HG02840 (cell line): ENCODE measurements around the gene ZNF316.
"Not testable (repeated sequence)": the region's sequence is repeated elsewhere in the genome, so short reads cannot be mapped to it uniquely, and the experiment has no call there.

Experiments
- ATAC-seq: cut with Tn5 transposase; IDR thresholded peaks from one replicate; pipeline ENCODE4 v1.9.1; 2021; ENCODE audit warnings: mild to moderate bottlenecking, moderate library complexity, moderate number of reproducible peaks; ENCODE audit not compliant: unreplicated experiment, low FRiP score

The ZNF316 gene

DNA sequence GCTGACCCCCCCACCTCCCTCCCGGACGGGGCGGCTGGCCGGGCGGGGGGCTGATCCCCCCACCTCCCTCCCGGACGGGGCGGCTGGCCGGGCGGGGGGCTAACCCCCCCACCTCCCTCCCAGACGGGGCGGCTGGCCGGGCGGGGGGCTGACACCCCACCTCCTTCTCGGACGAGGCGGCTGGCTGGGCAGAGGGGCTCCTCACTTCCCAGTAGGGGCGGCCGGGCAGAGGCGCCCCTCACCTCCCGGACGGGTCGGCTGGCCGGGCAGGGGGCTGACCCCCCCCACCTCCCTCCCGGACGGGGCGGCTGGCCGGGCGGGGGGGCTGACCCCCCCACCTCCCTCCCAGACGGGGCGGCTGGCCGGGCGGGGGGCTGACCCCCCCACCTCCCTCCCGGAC, 33.7 kb downstream of the ZNF316 start:
- not testable (repeated sequence) for ATAC-seq

DNA sequence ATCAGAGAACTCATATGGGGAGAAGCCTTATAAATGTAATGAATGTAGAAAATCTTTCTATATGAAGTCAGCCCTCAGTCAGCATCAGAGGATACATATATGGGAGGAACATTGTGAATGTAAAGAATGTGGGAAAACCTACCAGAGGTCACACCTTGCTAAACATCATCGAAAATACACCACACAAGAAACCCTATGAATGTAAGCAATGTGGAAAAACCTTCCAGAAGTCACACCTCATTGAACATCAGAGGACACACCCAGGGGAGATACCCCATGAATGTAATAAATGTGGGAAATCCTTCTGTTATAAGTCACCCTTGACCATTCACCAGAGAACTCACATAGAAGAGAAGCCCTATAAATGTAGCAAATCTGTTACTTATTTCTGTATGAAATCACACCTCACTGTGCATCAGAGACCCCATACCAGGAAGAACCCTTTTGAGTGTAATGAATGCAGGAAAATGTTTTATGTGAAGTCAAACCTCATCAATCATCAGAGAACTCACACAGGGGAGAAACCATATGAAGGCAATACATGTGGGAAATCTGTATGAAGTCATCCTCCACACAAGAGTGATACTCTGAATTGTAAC, 38.8 kb downstream of the ZNF316 start:
- ATAC-seq = no peak

DNA sequence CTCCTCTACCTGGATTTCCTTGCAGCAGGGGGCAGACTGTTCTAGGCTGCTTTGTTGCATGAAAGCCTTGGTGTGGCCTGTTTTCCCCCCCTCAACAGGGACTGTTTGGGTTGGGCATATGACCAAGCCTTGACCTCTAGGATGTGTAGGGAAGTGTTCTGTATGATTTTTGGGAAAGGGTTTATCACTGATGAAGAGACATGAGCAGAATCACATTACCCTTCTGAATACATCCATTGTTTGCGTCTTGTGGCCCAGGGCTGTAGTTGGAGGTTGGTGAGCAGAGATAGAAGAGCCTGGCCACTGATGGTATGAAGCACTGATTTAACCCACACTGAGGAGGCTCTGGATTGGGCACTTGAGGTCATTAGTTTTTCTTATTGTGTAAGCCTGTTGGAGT, 43.0 kb downstream of the ZNF316 start:
- ATAC-seq = no peak

DNA sequence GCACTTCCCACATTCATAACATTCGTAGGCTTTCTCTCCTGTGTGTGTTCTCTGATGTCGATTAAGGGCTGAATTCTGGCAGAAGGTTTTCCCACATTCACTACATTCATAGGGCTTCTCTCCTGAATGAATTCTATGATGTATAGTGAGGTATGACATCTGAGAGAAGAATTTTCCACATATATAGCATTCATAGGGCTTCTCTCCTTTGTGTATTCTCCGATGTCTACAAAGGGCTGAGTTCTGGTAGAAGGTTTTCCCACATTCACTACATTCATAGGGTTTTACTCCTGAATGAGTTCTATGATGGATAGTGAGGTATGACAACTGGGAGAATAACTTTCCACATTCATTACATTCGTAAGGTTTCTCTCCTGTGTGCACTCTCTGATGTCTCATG, 54.0 kb downstream of the ZNF316 start:
- ATAC-seq = no peak

DNA sequence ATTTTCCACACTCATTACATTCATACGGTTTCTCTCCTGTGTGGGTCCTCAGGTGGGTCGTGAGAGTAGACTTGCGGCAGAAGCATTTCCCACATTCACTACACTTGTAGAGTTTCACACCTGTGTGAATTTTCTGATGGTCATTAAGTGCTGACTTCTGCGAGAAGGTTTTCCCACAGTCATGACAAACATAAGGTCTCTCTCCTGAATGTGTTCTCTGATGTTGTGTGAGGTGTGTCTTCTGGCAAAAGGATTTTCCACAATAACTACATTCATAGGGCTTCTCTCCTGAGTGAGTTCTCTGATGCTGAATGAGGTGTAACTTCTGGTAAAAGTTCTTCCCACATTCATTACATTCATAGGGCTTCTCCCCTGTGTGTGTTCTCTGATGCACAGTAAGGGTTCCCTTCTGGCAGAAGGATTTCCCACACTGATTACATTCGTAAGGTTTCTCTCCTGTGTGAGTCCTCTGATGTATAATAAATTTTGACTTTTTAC, 54.5 kb downstream of the ZNF316 start:
- ATAC-seq = no peak

DNA sequence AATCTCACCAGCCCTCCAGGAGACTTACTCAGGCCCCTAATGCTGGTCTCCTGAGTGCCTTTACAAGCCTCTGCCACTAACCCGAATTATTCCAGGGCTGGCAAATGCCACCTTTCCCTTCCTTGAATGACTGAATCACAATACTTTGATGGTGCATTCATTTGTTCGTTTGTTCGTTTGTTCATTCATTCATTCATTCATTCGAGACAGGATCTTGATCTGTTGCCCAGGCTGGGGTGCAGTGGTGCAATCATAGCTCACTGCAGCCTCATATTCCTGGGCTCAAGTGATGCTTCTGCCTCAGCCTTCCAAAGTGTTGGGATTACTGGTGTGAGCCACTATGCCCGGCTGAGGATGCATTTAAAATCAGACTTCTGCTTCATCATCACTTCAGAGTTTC, 63.7 kb downstream of the ZNF316 start:
- ATAC-seq = no peak

DNA sequence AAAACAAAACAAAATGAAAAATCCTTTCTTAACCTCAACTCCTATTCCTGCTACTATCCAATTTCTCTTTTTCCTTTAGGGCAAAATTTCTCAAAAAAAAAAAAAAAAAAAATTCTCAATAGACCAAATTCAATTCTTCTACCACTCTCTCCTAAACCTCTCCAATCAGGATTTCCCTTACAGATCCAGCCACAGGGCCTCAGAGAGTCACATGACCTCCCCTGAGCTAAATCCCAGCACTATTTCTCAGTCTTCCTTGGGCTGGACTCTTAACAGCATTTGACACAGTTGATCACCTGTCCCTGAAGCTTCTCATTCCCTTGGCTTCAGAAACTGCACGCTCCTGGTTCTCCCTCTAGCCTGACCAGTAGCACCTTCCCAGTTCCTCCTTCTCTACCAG, 64.7 kb downstream of the ZNF316 start:
- ATAC-seq = no peak
